ENCODE data around the gene PRKAR2B.

Gene PRKAR2B

GRCh38 chr7:107201795-107202450 lies 157.4 kb downstream of the PRKAR2B start:
- peak; percentile 44 for DNase-seq

DNA sequence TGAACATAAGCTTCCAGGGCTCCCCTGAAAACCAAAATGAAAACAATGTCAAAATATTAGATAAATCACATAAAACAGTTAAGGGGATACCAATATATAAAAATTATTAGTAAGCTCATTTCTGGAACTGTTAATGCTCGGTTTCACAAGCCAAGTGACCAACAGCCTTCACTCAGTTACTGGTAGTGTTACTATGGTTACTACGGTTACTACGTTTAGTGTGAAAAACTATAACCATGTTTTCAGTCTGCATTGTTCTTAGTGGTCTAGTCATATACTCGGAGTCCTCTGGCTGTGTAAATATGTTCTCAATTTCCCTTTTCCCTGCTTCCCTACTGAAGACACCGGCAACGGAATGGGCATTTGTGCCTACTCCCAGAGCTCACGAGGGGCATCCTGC lies 159.1 kb downstream of the PRKAR2B start:
- DNase-seq = no peak

GRCh38 chr7:107206136-107206535 lies 161.6 kb downstream of the PRKAR2B start:
- no peak for DNase-seq

- DNase-seq = no peak
These were observed 162.2 kb downstream of the PRKAR2B start for GRCh38 chr7:107206706-107207105.

DNA sequence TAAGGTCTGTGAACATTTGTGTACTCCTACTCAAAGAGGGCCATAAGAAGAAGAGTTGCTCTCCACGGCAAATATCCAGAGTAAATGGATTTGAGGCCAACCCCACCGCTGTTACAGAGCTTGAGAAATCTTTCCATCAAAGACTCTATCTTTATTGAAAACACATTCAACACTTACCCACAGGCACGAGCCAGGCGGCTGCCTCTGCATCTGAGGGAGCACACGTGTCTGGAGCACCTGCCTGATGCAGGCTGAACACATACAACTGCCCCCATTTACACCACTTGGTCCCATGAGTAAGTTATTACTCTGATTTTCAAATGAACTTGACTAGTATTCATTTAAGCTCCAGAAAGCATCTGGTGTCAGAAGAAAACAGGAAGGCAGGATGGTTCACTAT lies 163.0 kb downstream of the PRKAR2B start:
- DNase-seq = no peak

DNA sequence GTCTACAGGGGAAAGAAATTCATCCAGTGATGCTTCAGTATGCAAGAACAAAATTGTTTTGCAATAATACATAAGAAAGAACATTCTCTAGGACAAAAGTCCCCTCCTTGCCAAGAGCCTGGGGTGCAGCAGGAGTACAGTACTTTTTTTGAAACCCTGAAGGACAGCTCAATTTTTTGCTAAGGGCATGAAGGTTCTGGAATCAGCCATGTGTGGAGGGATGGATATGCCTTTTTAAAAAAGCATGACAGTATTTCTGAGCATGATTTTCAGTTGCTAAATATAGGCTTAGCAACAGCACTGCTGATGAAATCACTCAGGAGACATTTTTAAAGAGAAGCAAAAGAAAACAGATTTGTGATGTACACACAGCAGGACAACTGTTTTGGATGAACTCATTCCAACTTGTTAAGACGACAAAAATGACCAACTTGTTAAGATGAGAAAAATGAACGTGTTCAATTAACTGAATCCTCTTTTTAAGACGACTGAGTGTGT lies 163.6 kb downstream of the PRKAR2B start:
- DNase-seq = no peak

DNA sequence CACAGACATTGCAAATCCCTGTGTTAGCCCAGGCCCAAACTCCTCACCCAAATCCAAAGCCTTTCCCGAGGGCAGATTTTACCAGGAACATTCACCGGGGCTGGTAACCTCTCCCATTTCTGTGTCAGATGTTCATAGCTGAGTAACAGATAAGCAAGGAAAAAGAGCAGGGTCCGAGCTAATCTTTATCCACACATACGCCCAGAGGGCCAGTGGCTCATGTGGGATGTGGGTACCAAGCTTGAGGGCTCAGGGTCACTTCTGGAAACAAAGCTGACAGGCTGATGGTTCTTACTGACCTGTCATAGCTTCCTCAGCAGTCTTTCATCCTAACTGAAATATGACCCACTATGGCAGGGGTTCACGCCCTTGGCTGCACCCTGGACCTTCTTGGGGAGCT lies 164.1 kb downstream of the PRKAR2B start:
- DNase-seq = no peak

DNA sequence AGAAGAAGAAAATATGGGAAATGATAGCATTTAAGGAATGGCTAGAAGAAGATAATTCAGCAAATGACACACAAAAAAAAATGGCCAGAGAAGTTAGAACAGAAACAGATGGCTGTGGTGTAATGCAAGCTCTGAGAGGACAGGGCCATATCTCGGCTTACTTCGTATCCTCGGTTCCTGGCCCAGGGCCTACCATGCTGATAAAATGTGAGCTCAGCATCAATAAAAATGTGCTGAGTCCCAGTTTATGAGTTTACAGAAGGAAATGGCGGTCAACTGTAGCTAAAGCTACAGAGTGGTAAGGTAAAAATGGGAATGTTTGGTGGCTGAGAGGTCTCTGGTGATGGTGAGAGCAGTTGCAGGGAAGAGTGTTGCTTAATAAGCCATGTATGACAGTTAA lies 165.1 kb downstream of the PRKAR2B start:
- DNase-seq = no peak

GRCh38 chr7:107210400-107210799 lies 165.9 kb downstream of the PRKAR2B start:
- DNase-seq = no peak

Data from NCI-H1092 (cell line).